ENCODE measurements around the gene ANKRD11.

Gene ANKRD11

GRCh38 chr16:89361751-89362539, 128.4 kb downstream of the ANKRD11 start:
- peak in 1 of 2 experiments; percentile 55 for DNase-seq

GRCh38 chr16:89360760-89361435, 129.5 kb downstream of the ANKRD11 start:
- peak; percentile 85 to 87 for DNase-seq

GRCh38 chr16:89359264-89360147, 130.9 kb downstream of the ANKRD11 start:
- DNase-seq: no peak

GRCh38 chr16:89358030-89359005, 132.0 kb downstream of the ANKRD11 start:
- DNase-seq: peak in 1 of 2 experiments; percentile 50

GRCh38 chr16:89357055-89357816, 133.1 kb downstream of the ANKRD11 start:
- peak; percentile 78 to 83 for DNase-seq

GRCh38 chr16:89355686-89356085, 134.7 kb downstream of the ANKRD11 start:
- DNase-seq: no peak

- DNase-seq: no peak
These were observed 135.4 kb downstream of the ANKRD11 start for GRCh38 chr16:89355007-89355406.

GRCh38 chr16:89354325-89354724, 136.0 kb downstream of the ANKRD11 start:
- no peak for DNase-seq

- DNase-seq: no peak
These were observed 138.2 kb downstream of the ANKRD11 start for GRCh38 chr16:89352091-89352681.

- no peak for DNase-seq
These were observed 138.7 kb downstream of the ANKRD11 start for GRCh38 chr16:89351645-89352044.

- DNase-seq: peak; percentile 60 to 68
These were observed 139.5 kb downstream of the ANKRD11 start for GRCh38 chr16:89350701-89351380.

GRCh38 chr16:89349947-89350633, 140.3 kb downstream of the ANKRD11 start:
- DNase-seq: peak; percentile 55 to 57

- DNase-seq: no peak
These were observed 142.6 kb downstream of the ANKRD11 start for GRCh38 chr16:89347807-89348206.

- no peak for DNase-seq
These were observed 143.5 kb downstream of the ANKRD11 start for GRCh38 chr16:89346869-89347268.

GRCh38 chr16:89345642-89346150, 144.7 kb downstream of the ANKRD11 start:
- no peak for DNase-seq

- no peak for DNase-seq
These were observed 145.3 kb downstream of the ANKRD11 start for GRCh38 chr16:89344846-89345611.

- no peak for DNase-seq
These were observed 145.9 kb downstream of the ANKRD11 start for GRCh38 chr16:89344458-89344834.
